HG02885 (cell line): Measurements from ENCODE around the gene DYRK1B.
"Not testable (repeated sequence)": the region's sequence is repeated elsewhere in the genome, so short reads cannot be mapped to it uniquely, and the experiment has no call there.

ENCODE experiments used
- ATAC-seq: cut with Tn5 transposase; IDR thresholded peaks from one replicate; pipeline ENCODE4 v1.9.1; 2021; ENCODE audit warnings: mild to moderate bottlenecking; ENCODE audit not compliant: unreplicated experiment, poor library complexity

Gene DYRK1B

GRCh38 chr19:39833464-39834286 is at the start of gene DYRK1B:
TSS of gene DYRK1B (minus strand) at chr19:39834162. CDS start at chr19:39831867, 2,295 bp downstream.
- peak; percentile 91 for ATAC-seq

GRCh38 chr19:39882645-39883044 is 48.7 kb upstream of the DYRK1B start:
- ATAC-seq = not testable (repeated sequence)

- ATAC-seq = peak; percentile 60
These were observed 47.6 kb upstream of the DYRK1B start for GRCh38 chr19:39881495-39882110.

- ATAC-seq = not testable (repeated sequence)
These were observed 46.3 kb upstream of the DYRK1B start for GRCh38 chr19:39880241-39880640.

- ATAC-seq = not testable (repeated sequence)
These were observed 45.8 kb upstream of the DYRK1B start for GRCh38 chr19:39879796-39880195.

- not testable (repeated sequence) for ATAC-seq
These were observed 44.9 kb upstream of the DYRK1B start for GRCh38 chr19:39878866-39879265.

GRCh38 chr19:39878398-39878797 is 44.4 kb upstream of the DYRK1B start:
- no peak for ATAC-seq

- not testable (repeated sequence) for ATAC-seq
These were observed 44.0 kb upstream of the DYRK1B start for GRCh38 chr19:39877982-39878381.

GRCh38 chr19:39877488-39877887 is 43.5 kb upstream of the DYRK1B start:
- ATAC-seq = not testable (repeated sequence)

GRCh38 chr19:39876486-39876885 is 42.5 kb upstream of the DYRK1B start:
- not testable (repeated sequence) for ATAC-seq

GRCh38 chr19:39875401-39875864 is 41.5 kb upstream of the DYRK1B start:
- ATAC-seq = not testable (repeated sequence)

- no peak for ATAC-seq
These were observed 40.4 kb upstream of the DYRK1B start for GRCh38 chr19:39874404-39874803.

- ATAC-seq = no peak
These were observed 39.4 kb upstream of the DYRK1B start for GRCh38 chr19:39873385-39873784.

GRCh38 chr19:39871886-39872866 is 38.2 kb upstream of the DYRK1B start:
- no peak for ATAC-seq

GRCh38 chr19:39871362-39871761 is 37.4 kb upstream of the DYRK1B start:
- no peak for ATAC-seq

GRCh38 chr19:39870171-39870971 is 36.4 kb upstream of the DYRK1B start:
- no peak for ATAC-seq

GRCh38 chr19:39867952-39868351 is 34.0 kb upstream of the DYRK1B start:
- ATAC-seq = no peak

GRCh38 chr19:39867133-39867532 is 33.2 kb upstream of the DYRK1B start:
- no peak for ATAC-seq

- no peak for ATAC-seq
These were observed 32.0 kb upstream of the DYRK1B start for GRCh38 chr19:39865953-39866352.

GRCh38 chr19:39865186-39865585 is 31.2 kb upstream of the DYRK1B start:
- ATAC-seq = no peak
